Testis (tissue), 2 donors: Measurements from ENCODE around the gene ITPK1.

Source experiments
- POLR2A ChIP-seq: fragments of 450-650 bp; IDR thresholded peaks from one replicate; pipeline ENCODE4 v1.6.1; 2017; ENCODE audit warnings: antibody characterized with exemption, mild to moderate bottlenecking, moderate library complexity
- TF ChIP-seq, protein P1 (sequence below), 3 experiments: fragments of 450-650 bp in 2 of 3; fragments of 200-600 bp in 1 of 3; sonication (generic) in 1 of 3; IDR thresholded peaks; one replicate each; pipeline ENCODE4 v1.5.1; 2016 to 2019; ENCODE audit warnings: antibody characterized with exemption in 3 of 3, mild to moderate bottlenecking in 2 of 3, moderate library complexity in 1 of 3

DNA sequence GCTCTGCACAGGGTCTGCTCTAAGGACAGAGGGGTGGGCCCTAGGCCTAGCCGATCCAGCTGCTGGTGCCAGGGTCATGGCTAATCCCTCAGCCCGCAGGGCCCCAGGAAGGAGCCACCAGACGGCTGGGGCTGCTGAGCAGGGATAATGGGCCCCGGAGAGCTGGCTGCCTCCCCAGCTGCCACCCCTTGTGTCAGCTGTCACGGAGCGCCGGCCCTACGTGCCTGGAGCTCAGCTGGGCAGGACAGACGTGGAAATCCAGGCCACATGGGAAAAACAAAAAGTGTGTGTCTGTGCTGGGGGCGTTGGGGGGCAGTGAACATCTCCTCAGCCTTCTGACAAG is 156.6 kb downstream of the ITPK1 start:
- TF ChIP-seq, protein P1, sequence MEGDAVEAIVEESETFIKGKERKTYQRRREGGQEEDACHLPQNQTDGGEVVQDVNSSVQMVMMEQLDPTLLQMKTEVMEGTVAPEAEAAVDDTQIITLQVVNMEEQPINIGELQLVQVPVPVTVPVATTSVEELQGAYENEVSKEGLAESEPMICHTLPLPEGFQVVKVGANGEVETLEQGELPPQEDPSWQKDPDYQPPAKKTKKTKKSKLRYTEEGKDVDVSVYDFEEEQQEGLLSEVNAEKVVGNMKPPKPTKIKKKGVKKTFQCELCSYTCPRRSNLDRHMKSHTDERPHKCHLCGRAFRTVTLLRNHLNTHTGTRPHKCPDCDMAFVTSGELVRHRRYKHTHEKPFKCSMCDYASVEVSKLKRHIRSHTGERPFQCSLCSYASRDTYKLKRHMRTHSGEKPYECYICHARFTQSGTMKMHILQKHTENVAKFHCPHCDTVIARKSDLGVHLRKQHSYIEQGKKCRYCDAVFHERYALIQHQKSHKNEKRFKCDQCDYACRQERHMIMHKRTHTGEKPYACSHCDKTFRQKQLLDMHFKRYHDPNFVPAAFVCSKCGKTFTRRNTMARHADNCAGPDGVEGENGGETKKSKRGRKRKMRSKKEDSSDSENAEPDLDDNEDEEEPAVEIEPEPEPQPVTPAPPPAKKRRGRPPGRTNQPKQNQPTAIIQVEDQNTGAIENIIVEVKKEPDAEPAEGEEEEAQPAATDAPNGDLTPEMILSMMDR (IDR thresholded peaks at IDR 0.05) = no peak
- no peak for TF ChIP-seq POLR2A
